Ishikawa (cell line): Measurements from ENCODE around the gene MIA2.

Experiments
- CEBPB ChIP-seq: IDR thresholded peaks from 2 replicates; pipeline ENCODE4 v1.6.1; 2012
- CREB1 ChIP-seq: IDR thresholded peaks from 2 replicates; pipeline ENCODE4 v1.6.1; 2012; ENCODE audit warnings: low read depth
- EGR1 ChIP-seq: IDR thresholded peaks from 2 replicates; pipeline ENCODE4 v1.6.1; 2012
- EP300 ChIP-seq: IDR thresholded peaks from 2 replicates; pipeline ENCODE4 v1.6.1; 2012; ENCODE audit warnings: borderline replicate concordance
- FOXM1 ChIP-seq: IDR thresholded peaks from 2 replicates; pipeline ENCODE4 v1.6.1; 2012; ENCODE audit warnings: low read depth, borderline replicate concordance
- RAD21 ChIP-seq: IDR thresholded peaks from 2 replicates; pipeline ENCODE4 v1.6.1; 2012; ENCODE audit warnings: low read depth
- TAF1 ChIP-seq: IDR thresholded peaks from 2 replicates; pipeline ENCODE4 v1.6.1; 2012; ENCODE audit warnings: low read depth, mild to moderate bottlenecking
- TCF12 ChIP-seq: IDR thresholded peaks from 2 replicates; pipeline ENCODE4 v1.6.1; 2012; ENCODE audit warnings: low read depth
- TEAD4 ChIP-seq: IDR thresholded peaks from 2 replicates; pipeline ENCODE4 v1.6.1; 2012
- YY1 ChIP-seq: IDR thresholded peaks from 2 replicates; pipeline ENCODE4 v1.6.1; 2012; ENCODE audit warnings: low read depth
- TF ChIP-seq, protein P1 (sequence below): IDR thresholded peaks from 2 replicates; pipeline ENCODE4 v1.6.1; 2012; ENCODE audit warnings: low read depth, mild to moderate bottlenecking
- TF ChIP-seq, protein P2 (sequence below): IDR thresholded peaks from 2 replicates; pipeline ENCODE4 v1.6.1; 2012
- TF ChIP-seq, protein P3 (sequence below): IDR thresholded peaks from 2 replicates; pipeline ENCODE4 v1.6.1; 2012

DNA sequence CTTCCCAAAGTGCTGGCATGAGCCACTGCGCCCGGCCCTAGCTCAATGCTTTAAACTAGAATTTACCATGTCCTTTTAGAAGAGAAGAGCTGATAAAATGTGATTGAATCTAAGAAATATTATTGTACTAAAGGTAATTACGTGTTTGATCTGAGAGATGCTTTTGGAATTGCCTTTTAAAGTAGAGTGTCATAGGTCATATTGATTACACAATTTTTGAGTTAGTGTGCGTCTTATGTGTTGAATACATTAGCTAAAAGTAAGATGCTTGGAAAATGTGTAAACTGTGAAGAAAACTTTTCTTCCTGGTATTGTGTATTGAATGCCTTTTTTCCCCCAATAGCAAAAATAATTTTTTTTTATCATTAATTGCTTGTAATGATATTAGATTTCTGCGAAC is 41.7 kb downstream of the MIA2 start:
- TF ChIP-seq, protein P1, sequence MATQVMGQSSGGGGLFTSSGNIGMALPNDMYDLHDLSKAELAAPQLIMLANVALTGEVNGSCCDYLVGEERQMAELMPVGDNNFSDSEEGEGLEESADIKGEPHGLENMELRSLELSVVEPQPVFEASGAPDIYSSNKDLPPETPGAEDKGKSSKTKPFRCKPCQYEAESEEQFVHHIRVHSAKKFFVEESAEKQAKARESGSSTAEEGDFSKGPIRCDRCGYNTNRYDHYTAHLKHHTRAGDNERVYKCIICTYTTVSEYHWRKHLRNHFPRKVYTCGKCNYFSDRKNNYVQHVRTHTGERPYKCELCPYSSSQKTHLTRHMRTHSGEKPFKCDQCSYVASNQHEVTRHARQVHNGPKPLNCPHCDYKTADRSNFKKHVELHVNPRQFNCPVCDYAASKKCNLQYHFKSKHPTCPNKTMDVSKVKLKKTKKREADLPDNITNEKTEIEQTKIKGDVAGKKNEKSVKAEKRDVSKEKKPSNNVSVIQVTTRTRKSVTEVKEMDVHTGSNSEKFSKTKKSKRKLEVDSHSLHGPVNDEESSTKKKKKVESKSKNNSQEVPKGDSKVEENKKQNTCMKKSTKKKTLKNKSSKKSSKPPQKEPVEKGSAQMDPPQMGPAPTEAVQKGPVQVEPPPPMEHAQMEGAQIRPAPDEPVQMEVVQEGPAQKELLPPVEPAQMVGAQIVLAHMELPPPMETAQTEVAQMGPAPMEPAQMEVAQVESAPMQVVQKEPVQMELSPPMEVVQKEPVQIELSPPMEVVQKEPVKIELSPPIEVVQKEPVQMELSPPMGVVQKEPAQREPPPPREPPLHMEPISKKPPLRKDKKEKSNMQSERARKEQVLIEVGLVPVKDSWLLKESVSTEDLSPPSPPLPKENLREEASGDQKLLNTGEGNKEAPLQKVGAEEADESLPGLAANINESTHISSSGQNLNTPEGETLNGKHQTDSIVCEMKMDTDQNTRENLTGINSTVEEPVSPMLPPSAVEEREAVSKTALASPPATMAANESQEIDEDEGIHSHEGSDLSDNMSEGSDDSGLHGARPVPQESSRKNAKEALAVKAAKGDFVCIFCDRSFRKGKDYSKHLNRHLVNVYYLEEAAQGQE, result no peak
- TF ChIP-seq EP300 (no peak), TCF12 (no peak), RAD21 (no peak), TEAD4 (no peak), CEBPB (no peak), YY1 (no peak), CREB1 (no peak), TAF1 (no peak), FOXM1 (no peak), EGR1 (no peak)
- TF ChIP-seq, protein P2, sequence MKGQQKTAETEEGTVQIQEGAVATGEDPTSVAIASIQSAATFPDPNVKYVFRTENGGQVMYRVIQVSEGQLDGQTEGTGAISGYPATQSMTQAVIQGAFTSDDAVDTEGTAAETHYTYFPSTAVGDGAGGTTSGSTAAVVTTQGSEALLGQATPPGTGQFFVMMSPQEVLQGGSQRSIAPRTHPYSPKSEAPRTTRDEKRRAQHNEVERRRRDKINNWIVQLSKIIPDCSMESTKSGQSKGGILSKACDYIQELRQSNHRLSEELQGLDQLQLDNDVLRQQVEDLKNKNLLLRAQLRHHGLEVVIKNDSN, result no peak
- TF ChIP-seq, protein P3, sequence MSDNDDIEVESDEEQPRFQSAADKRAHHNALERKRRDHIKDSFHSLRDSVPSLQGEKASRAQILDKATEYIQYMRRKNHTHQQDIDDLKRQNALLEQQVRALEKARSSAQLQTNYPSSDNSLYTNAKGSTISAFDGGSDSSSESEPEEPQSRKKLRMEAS, result no peak
